ENCODE measurements around the gene COL24A1.
A peak's percentile ranks its signal among the peaks of the same experiment; 100 is the strongest.

The COL24A1 gene

DNA sequence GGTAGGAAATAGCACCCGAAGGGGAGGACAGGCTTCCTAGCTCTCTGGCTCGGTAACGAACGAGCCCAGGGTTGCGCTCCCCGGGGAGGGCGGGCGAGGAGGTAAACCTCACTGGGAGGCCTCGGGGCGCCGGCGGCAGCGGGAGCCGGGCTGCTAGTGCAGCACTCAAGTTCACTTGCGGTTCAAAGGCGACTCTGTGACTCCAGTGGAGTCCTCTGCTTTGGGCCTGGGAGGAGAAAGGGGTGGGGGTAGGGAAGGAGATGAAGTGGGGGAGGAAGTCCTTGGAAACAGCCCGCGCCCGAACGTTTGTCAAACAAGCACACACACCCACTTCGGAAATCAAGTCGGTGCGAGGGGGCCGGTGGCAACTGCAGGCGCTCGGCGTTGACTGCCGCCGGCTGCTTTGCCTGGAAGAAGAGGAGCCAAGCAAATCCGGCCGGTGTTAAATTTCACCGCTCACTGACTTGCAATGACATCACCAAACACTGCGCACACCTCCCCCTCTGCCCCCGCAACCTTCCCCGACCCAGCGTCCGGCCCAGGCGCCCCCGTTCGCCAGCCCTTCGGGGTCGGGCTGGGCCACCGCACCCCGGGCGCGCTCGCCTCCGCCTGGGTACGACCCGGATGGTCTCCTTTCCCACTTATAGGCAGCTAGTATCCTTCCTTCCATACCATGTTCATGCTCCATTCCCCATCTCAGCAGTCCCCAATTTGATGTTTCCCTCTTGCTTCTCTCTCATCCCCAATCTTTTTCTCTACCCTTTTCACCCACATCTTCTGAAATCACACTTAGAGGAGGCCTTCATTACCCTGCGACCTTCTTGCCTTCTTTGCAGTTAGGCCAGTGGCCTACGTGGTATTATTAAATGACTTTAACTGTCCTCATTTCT lies at the start of gene COL24A1:
Gene COL24A1 (minus strand): TSS at position 207 of the 890 bp plus-strand sequence. CDS start 376 bp downstream, outside the sequence.
- DNase-seq (ENCODE audit: low read depth, low spot score): peak; percentile 61

DNA sequence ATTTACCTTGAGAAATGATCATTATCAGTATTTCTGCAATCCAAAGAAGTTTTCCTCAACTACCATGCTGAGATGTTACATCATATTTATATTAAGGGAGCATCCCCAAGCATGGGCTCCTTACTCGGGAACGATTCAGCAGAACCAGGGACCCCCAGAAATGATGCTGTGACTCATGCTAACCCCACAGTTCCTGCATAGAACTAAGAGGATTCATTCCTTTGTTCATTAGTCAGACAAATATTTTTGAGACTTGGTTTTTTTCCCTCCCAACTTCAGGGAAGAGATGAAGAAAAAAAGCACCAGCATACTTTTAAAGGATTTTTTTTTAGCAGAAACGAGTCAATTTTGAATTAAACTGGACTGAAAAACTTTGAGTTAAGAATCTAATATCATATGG lies 49.2 kb upstream of the COL24A1 start:
- no peak for DNase-seq (ENCODE audit: low read depth, low spot score)

- no peak for DNase-seq (ENCODE audit: low read depth, low spot score)
Observed at GRCh38 chr1:86202552-86203340, 46.2 kb upstream of the COL24A1 start.

DNA sequence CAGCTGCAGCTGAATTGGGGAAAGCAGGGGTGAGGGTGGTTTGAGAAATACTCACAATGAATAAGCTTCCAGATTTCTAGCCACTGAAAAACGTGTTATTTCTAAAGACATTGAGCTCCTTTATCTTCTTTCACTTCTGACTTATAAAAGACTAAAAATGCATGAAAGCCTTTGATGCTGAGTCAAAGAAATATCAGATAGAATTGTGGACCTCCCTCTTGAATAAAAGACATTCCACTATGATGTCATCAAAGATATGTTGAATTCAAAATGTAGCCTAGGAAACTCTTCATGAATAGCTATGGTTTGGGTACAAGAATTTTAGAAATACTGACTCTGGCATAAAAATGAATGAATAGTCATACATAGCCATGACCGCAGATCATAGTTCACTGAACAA lies 44.7 kb upstream of the COL24A1 start:
- DNase-seq (ENCODE audit: low read depth, low spot score): no peak

- no peak for DNase-seq (ENCODE audit: low read depth, low spot score)
Observed at GRCh38 chr1:86200901-86201300, 44.3 kb upstream of the COL24A1 start.

GRCh38 chr1:86197206-86197855 lies 40.8 kb upstream of the COL24A1 start:
- DNase-seq (ENCODE audit: low read depth, low spot score): no peak

GRCh38 chr1:86195281-86195680 lies 38.7 kb upstream of the COL24A1 start:
- DNase-seq (ENCODE audit: low read depth, low spot score): no peak

DNA sequence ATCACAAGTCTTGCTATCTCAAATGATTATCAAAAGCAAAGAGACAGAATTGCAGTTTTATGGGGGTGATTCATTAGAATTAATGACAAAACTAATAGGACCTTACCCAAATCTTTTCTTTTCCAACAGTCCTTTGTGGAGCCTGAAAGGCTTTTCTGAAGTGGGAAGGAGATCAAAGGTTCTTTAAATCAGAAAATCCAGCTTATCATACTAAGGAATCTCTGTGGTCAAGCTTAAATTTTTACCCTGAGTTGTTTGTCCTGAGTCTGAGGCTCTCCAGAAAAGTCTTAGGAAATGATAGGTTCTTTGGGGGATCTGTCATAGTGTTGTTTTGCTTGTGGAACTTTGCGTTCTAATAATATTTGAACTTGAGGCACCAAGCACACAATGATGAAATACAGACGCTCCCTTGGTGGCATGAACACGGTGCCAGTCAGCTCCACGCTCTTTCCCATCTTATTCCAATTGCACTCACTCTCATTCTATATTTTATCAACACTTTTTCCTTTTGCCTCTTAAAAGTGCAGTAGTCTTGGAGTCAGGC lies 38.0 kb upstream of the COL24A1 start:
- no peak for DNase-seq (ENCODE audit: low read depth, low spot score)

DNA sequence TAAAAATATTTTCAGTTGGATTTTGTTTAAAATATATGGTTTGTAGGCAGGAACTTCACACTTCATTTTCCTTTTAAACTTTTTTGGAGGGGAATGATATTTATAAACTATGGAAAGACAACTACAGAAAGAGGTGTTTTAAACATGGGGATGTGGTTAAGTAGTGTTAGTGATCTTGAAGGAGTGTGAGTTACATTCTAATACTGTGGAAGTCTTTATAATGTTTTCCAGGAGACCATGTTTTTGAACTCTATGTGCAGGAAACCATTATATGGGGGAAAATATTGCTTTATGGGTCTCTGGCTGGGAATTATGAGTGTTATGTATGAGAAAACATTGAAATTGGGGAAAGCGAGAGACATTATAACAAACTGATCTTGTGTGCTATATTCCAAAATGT lies 35.8 kb upstream of the COL24A1 start:
- no peak for DNase-seq (ENCODE audit: low read depth, low spot score)

DNA sequence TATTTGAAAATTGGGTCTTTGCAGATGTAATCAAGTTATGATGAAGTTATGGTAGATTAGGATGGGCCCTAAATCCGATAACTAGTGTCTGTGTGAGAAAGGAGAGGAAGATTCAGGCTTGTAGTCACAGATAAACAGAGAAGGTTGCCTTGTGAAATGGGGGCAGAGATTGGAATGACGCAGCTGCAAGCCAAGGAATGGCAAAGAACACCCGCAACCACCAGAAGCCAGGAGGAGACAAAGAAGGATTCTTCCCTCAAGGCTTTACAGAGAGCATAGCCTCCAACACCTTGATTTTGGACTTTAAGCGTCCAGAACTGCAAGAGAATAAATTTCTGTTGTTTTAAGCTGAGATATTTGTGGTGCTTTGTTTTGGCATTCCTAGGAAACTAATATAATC lies 35.4 kb upstream of the COL24A1 start:
- peak; percentile 20 for DNase-seq (ENCODE audit: low read depth, low spot score)

- DNase-seq (ENCODE audit: low read depth, low spot score): no peak
Observed at GRCh38 chr1:86190873-86191272, 34.3 kb upstream of the COL24A1 start.

- no peak for DNase-seq (ENCODE audit: low read depth, low spot score)
Observed at GRCh38 chr1:86184426-86184825, 27.9 kb upstream of the COL24A1 start.

DNA sequence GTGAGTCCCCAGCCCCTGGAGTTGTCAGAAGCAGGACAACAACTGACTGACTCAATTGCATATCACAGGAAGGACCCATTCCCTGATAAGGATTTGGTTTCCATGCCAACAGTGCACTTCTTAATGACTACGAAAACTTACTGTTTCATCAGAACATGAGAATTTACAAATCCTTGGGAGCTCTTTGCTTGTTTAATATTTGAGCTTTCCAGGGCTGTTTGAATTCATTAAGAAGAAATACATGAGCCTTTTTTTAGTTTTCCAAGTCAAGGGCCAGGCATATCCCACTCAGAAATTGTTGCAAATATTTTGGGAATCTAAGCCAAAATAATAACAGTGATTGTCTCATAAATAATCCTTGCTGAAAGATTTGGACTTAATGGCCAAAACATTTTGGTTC lies 27.2 kb upstream of the COL24A1 start:
- DNase-seq (ENCODE audit: low read depth, low spot score): no peak

- DNase-seq (ENCODE audit: low read depth, low spot score): no peak
Observed at GRCh38 chr1:86176226-86176625, 19.7 kb upstream of the COL24A1 start.

DNA sequence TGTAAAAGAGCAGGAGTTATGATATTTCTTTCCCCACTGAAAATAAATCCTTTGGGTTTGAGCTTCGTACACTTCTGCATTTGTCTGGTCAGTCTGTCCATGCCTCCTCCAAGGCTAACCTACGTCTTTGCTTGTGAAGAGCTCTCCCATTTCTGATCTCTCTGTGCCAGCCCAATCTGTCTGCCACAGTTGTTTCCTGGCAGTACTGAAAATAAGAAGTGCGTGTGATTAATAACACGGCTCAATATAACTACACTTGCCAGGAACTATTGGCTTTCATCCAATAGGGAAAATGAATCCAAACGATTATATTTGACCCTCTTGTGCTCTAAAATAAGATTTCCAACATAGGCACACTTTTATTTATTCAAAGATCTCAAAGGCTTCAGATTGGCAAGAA lies 19.2 kb upstream of the COL24A1 start:
- no peak for DNase-seq (ENCODE audit: low read depth, low spot score)

DNA sequence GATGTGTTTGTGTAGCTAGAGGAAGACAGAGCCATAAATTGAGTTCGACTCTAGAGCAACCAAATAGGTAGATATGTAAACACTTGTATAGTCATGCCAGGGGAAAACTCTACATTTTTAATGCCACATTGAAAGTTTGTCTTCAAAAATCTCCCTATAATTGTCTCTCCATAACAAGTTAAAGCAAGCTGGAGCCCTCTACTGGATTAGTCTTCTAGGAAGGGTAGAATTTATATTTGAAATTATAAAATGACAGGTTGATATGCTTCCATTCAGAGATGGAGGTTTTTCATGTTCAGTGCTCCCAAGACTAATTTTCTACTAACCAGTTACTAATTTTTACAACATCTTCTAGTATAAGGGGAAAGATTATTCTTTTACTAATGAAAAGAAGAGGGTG lies 13.1 kb upstream of the COL24A1 start:
- DNase-seq (ENCODE audit: low read depth, low spot score): no peak

DNA sequence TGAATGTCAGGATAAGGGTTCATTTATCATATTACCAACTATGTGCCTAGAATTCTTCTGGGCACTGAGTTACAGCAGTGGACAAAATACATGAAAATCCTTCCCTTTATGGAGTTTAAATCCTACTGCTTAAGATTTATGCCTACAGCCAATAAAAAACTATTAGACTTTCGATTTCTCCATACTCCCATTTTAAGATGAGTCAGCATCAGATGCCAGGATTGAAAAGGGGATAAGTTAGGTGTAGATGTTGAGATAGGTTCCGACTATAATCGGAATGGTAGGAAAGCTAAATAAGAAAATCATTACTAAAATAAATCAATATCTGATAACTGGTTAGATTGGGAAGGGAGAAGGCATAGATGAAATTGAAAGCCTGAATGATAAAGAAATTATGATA lies 3.2 kb upstream of the COL24A1 start:
- DNase-seq (ENCODE audit: low read depth, low spot score): no peak

DNA sequence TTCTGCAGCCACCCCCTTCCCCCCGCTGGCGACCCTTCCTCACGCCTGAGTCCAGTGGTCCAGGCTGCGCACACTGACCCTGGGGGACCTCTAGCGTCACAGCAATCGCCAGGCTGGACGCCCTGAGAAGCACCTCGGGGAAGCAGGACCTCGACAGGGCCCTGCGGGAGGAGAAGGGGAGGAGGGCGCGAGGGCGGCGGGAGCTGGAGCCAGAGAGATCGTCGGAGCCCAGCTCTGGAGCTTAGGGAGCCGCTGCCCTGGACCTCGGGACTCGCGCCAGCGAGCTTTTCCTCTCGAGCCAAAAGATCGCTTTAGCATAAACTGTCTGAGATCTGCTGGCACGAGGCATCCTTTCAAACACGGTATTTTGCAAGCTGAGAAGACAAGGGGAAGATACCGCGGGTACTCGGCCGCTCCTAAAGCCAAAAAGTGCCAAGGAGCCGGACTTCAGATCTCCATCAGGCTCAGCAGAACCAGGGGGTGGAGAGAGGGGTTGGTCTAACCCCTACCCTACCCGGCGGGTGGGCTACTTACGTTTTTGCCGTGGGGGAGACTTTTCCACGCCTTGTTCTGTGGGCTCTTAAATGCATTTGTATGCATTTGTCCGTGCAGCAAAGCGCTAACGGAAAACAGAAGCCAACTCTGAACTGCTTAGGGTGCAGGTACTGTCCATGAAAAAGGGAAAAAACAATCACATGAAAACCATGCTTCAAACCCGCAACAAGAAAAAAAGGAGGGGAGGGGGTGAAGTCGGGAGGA lies 586 bp downstream of the COL24A1 start:
- no peak for DNase-seq (ENCODE audit: low read depth, low spot score)

- DNase-seq (ENCODE audit: low read depth, low spot score): no peak
Observed at GRCh38 chr1:86155051-86155806, 1.3 kb downstream of the COL24A1 start.

DNA sequence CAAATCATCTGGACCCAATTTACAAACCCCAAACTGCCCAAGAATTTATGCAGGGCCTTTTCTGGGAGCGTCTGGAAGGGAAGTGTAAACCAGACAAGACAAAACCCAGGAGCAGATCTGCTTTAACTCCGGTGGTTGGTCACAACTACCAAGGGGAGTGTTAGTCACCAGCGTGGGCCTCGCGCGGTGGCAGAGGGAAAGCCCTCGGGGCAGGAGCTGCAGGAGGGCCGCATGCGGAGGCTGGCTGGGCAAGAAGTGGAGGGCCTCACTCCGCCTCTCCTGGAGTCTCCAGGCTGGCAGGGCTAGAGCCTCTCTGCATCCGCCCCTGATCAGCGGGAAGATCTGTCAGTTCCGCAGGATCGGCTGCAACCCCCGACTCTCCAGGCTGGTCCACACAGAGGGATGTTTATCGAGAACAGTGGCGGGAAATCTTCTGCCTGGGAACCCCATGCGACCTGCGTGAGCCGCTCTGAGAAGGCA lies 2.0 kb downstream of the COL24A1 start:
- no peak for DNase-seq (ENCODE audit: low read depth, low spot score)

Data from iPS DF 19.7 (cell line).